GM12878 (cell line): ENCODE measurements around the gene VPS8. TPM values are rescaled to one million over a fixed set of nuclear protein-coding genes. Genes with fewer than 3 reads are reported as not detected.

ENCODE experiments used
- ATAC-seq: fragments of 200-7000 bp; cut with Tn5 transposase; 3 replicates; pipeline ENCODE4 v1.9.1; 2020; ENCODE audit warnings: mild to moderate bottlenecking, moderate library complexity
- BruUV-seq: library from RNA; stranded (reverse); fragments of 400-500 nt; replicated peaks from 2 replicates; lab custom pipeline; 2021; lab: Mats Ljungman, UMichigan
- CTCF ChIA-PET: fragments of 300-600 bp; sonication (Branson Sonifier 250); formaldehyde crosslinking; extraction: SDS; loops from one replicate; lab custom pipeline; 2021; ENCODE audit warnings: inconsistent platforms; lab: Yijun Ruan, JAX
- POLR2A ChIA-PET: fragments of 350-600 bp; formaldehyde crosslinking; extraction: SDS; loops from one replicate; lab custom pipeline; 2021; ENCODE audit warnings: inconsistent platforms; lab: Charles Lee
- RAD21 ChIA-PET: fragments of 300-600 bp; sonication (Branson Sonifier 250); formaldehyde crosslinking; loops from one replicate; lab custom pipeline; 2023; ENCODE audit warnings: antibody characterized with exemption; ENCODE audit not compliant: unreplicated experiment; lab: Charles Lee
- SMC1A ChIA-PET: fragments of 300-600 bp; sonication (Branson Sonifier 250); formaldehyde crosslinking; loops from one replicate; lab custom pipeline; 2023; ENCODE audit not compliant: unreplicated experiment, uncharacterized antibody; lab: Charles Lee
- DNase-seq: peaks from one replicate; pipeline ENCODE4 v3.0.0-alpha.2; 2011; ENCODE audit warnings: low read depth, low spot score
- FAIRE-seq: peaks from 3 replicates; lab custom pipeline; 2011; peaks lifted over from hg19 to GRCh38; lab: Jason Lieb, UNC
- H2AFZ ChIP-seq: 2 replicates; pipeline ENCODE4 v1.6.0; 2011; ENCODE audit warnings: low read depth, low read length, control low read depth; ENCODE audit not compliant: control insufficient read depth
- H3K27ac ChIP-seq: 2 replicates; pipeline ENCODE4 v1.5.1; 2011; ENCODE audit warnings: control low read depth; ENCODE audit not compliant: control insufficient read depth, insufficient read depth
- H3K27me3 ChIP-seq, 2 experiments: replicated peaks in 1 of 2; 2 replicates each; pipeline versions ENCODE4 v1.6.0 to v1.6.1; 2011; ENCODE audit warnings: low read length in 1 of 2; ENCODE audit not compliant: control insufficient read depth in 2 of 2, insufficient read depth in 2 of 2
- H3K36me3 ChIP-seq, 2 experiments: 2 replicates each; pipeline ENCODE4 v1.5.1; 2011; ENCODE audit warnings: low read length in 1 of 2; ENCODE audit not compliant: control insufficient read depth in 2 of 2, insufficient read depth in 2 of 2
- H3K4me1 ChIP-seq: 2 replicates; pipeline ENCODE4 v1.6.1; 2011; ENCODE audit warnings: mild to moderate bottlenecking, low read length, moderate library complexity, mixed read lengths; ENCODE audit not compliant: control insufficient read depth, insufficient read depth
- H3K4me2 ChIP-seq: 2 replicates; pipeline ENCODE4 v1.6.0; 2011; ENCODE audit warnings: control low read depth; ENCODE audit not compliant: control insufficient read depth, insufficient read depth
- H3K4me3 ChIP-seq: fragments of 200-600 bp; sonication (generic); 2 replicates; pipeline ENCODE4 v1.5.1; 2016
- H3K79me2 ChIP-seq: 2 replicates; pipeline ENCODE4 v1.6.0; 2011; ENCODE audit warnings: low read length; ENCODE audit not compliant: control insufficient read depth, insufficient read depth
- H3K9ac ChIP-seq: 2 replicates; pipeline ENCODE4 v1.8.0; 2011; ENCODE audit warnings: low read length, control low read depth, mixed read lengths; ENCODE audit not compliant: control insufficient read depth, insufficient read depth
- H3K9me3 ChIP-seq: replicated peaks from 3 replicates; pipeline ENCODE4 v1.5.1; 2011; ENCODE audit warnings: mild to moderate bottlenecking, low read length; ENCODE audit not compliant: control insufficient read depth, insufficient read depth
- H4K20me1 ChIP-seq: 2 replicates; pipeline ENCODE4 v1.6.0; 2011; ENCODE audit not compliant: control insufficient read depth, insufficient read depth
- BCLAF1 ChIP-seq: fragments of 450-650 bp; IDR thresholded peaks from 2 replicates; pipeline ENCODE4 v1.6.1; 2017; ENCODE audit warnings: antibody characterized with exemption, mild to moderate bottlenecking, moderate library complexity
- BRCA1 ChIP-seq: IDR thresholded peaks from 2 replicates; pipeline ENCODE4 v1.6.1; 2011; ENCODE audit warnings: low read depth, low read length, improper control_type of control experiment
- CREB1 ChIP-seq: IDR thresholded peaks from 2 replicates; pipeline ENCODE4 v1.6.1; 2012; ENCODE audit warnings: low read depth, mild to moderate bottlenecking, inconsistent platforms
- MTA2 ChIP-seq: fragments of 450-650 bp; IDR thresholded peaks from 2 replicates; pipeline ENCODE4 v1.6.1; 2016; ENCODE audit warnings: low read depth, mild to moderate bottlenecking, moderate library complexity
- POLR2AphosphoS2 ChIP-seq: IDR thresholded peaks from 2 replicates; pipeline ENCODE4 v1.6.1; 2011; ENCODE audit warnings: low read depth, mild to moderate bottlenecking, low read length, improper control_type of control experiment, moderate library complexity
- SRF ChIP-seq, 2 experiments: IDR thresholded peaks; 2 replicates each; pipeline ENCODE4 v1.6.1; 2011; ENCODE audit warnings: low read depth in 2 of 2, low read length in 2 of 2, mild to moderate bottlenecking in 1 of 2, moderate library complexity in 1 of 2
- TCF12 ChIP-seq: IDR thresholded peaks from 2 replicates; pipeline ENCODE4 v1.6.1; 2011; ENCODE audit warnings: low read depth, mild to moderate bottlenecking, low read length
- ZNF207 ChIP-seq: fragments of 450-650 bp; IDR thresholded peaks from 2 replicates; pipeline ENCODE4 v1.6.1; 2014; ENCODE audit warnings: antibody characterized with exemption, mild to moderate bottlenecking, borderline replicate concordance
- ZNF274 ChIP-seq: IDR thresholded peaks from one replicate; pipeline ENCODE4 v1.8.0; 2011; ENCODE audit not compliant: insufficient read length, insufficient read depth
- ZNF622 ChIP-seq: fragments of 450-650 bp; IDR thresholded peaks from 2 replicates; pipeline ENCODE4 v1.6.1; 2017; ENCODE audit warnings: mild to moderate bottlenecking, inconsistent platforms
- WGBS: methylation state at CpG from one replicate; pipeline ENCODE4 v1.1.6; 2016; ENCODE audit warnings: low lambda C conversion rate; ENCODE audit not compliant: insufficient replicate concordance, insufficient coverage; ENCODE audit errors: missing lambda C conversion rate; 5-methylcytosine and 5-hydroxymethylcytosine counted together
- in situ Hi-C: fragments of 300-500 bp; cut with MboI; formaldehyde crosslinking; loops from 9 replicates; pipeline ENCODE4 v1.14.3; 2018; ENCODE audit warnings: mixed read lengths
- intact Hi-C: fragments of 100-400 bp; cut with micrococcal nuclease; formaldehyde crosslinking; loops from one replicate; pipeline ENCODE4 v1.14.2; 2022; ENCODE audit not compliant: unreplicated experiment
- polyA plus RNA-seq, 11 experiments: library from polyadenylated mRNA; depleted of rRNA in 4 of 11; unstranded in 6 of 11; stranded (reverse) in 5 of 11; fragments of >200 nt; fragmentation: Nextera tagmentation in 4 of 11; fragmentation: Illumina TruSeq in 1 of 11; extraction: Ambion mirVana in 4 of 11; extraction: Trizol in 1 of 11; gene quantifications; 1 replicate in 1 of 11; 2 replicates in 10 of 11; pipeline versions ENCODE4 v1.2.1 to v1.2.3, GENCODE V29; 2011 to 2016; ENCODE audit warnings: inconsistent platforms in 2 of 11, missing spikeins in 2 of 11, low read depth in 1 of 11
- total RNA-seq, 4 experiments: library from RNA; depleted of rRNA in 3 of 4; stranded (reverse); fragments of >200 nt in 3 of 4; fragmentation: Illumina TruSeq in 1 of 4; extraction: Trizol in 1 of 4; gene quantifications; 2 replicates each; pipeline versions ENCODE4 v1.2.1 to v1.2.3, GENCODE V29; 2013 to 2021
- TF ChIP-seq, protein P1 (sequence below): fragments of 450-650 bp; conservative IDR thresholded peaks from 2 replicates; pipeline ENCODE4 v1.6.1; 2017; ENCODE audit warnings: mild to moderate bottlenecking, moderate library complexity
- TF ChIP-seq, protein P2 (sequence below): fragments of 450-650 bp; IDR thresholded peaks from 2 replicates; pipeline ENCODE4 v1.6.1; 2018; ENCODE audit warnings: mild to moderate bottlenecking, low read depth, moderate library complexity; ENCODE audit not compliant: partially characterized antibody

Gene VPS8
- total and polyA plus RNA-seq, 10 of the 15 experiments (the other 5 are each of a cell fraction or from before 2014, with no cell fraction given), result 8.9 to 34.7 (median 20.9) TPM

DNA sequence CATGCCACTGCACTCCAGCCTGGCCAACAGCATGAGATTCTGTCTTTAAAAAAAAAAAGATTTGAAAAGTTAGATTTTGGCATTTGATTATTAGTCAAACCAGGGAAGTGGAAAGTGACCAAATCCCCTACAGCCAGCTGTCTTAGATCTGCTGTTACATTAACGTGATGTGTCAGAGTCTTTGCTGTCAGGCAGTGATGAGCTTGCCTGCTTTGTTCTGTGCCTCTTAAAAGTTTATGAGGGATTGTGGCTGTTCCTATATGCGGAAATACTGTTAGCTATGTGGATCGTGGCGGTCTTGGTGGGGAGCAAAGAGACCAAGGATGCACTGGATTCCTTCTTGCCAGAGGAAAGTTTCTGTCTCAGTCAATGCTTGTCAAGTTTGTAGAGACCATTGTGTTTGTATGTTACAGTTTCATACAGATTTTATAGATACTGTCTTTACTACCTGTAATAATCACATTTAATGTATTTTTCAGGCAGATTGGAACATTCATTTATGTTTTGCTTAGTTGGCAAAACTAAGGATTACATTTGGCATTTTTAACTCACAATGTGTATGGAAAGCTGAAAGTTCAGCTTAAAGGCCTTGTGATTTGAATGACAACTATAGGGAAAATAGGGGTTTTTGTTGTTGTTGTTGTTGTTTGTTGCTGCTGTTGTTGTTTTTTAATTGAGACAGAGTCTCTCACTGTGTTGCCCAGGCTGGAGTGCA lies 137.4 kb downstream of the VPS8 start:
- Histone ChIP-seq H3K27ac (no peak overlapping the region), H3K36me3 (no peaks in the 10 kb centered on the region), H3K79me2 (no peaks in the 10 kb centered on the region), H3K27me3 (no peaks in the 10 kb centered on the region), H4K20me1 (no peaks in the 10 kb centered on the region), H3K4me2 (no peak overlapping the region), H3K9ac (no peak overlapping the region), H3K4me1 (no peaks in the 10 kb centered on the region), H3K9me3 (no peaks in the 10 kb centered on the region), H3K4me3 (no peak overlapping the region), H2AFZ (no peak overlapping the region)
- in situ Hi-C loops, result no loop called here
- no TSS peak for BruUV-seq
- ChIA-PET SMC1A (interaction anchor here (0.6 to 1.0 kb wide), 3 partner anchors 9 to 976 kb away, joined by 3 read pairs; no protein-coding TSS in a partner anchor), RAD21 (no interaction called here), POLR2A (interaction anchor here (0.6 kb wide), 1 partner anchor 8 kb away, joined by 4 read pairs; no protein-coding TSS in a partner anchor), CTCF (interaction anchor here (0.6 to 0.9 kb wide), 4 partner anchors 11 to 190 kb away, joined by 3 read pairs; no protein-coding TSS in a partner anchor)
- DNase-seq (no peak), FAIRE-seq (no peak), ATAC-seq (no peak)
- intact Hi-C loops, result no loop called here
- TF ChIP-seq, protein P1, sequence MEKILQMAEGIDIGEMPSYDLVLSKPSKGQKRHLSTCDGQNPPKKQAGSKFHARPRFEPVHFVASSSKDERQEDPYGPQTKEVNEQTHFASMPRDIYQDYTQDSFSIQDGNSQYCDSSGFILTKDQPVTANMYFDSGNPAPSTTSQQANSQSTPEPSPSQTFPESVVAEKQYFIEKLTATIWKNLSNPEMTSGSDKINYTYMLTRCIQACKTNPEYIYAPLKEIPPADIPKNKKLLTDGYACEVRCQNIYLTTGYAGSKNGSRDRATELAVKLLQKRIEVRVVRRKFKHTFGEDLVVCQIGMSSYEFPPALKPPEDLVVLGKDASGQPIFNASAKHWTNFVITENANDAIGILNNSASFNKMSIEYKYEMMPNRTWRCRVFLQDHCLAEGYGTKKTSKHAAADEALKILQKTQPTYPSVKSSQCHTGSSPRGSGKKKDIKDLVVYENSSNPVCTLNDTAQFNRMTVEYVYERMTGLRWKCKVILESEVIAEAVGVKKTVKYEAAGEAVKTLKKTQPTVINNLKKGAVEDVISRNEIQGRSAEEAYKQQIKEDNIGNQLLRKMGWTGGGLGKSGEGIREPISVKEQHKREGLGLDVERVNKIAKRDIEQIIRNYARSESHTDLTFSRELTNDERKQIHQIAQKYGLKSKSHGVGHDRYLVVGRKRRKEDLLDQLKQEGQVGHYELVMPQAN, result no peak
- TF ChIP-seq POLR2AphosphoS2, result no peak
- TF ChIP-seq BCLAF1, result no peak
- no peak for TF ChIP-seq MTA2
- no peak for TF ChIP-seq CREB1
- no peak for TF ChIP-seq ZNF207
- TF ChIP-seq, protein P2, sequence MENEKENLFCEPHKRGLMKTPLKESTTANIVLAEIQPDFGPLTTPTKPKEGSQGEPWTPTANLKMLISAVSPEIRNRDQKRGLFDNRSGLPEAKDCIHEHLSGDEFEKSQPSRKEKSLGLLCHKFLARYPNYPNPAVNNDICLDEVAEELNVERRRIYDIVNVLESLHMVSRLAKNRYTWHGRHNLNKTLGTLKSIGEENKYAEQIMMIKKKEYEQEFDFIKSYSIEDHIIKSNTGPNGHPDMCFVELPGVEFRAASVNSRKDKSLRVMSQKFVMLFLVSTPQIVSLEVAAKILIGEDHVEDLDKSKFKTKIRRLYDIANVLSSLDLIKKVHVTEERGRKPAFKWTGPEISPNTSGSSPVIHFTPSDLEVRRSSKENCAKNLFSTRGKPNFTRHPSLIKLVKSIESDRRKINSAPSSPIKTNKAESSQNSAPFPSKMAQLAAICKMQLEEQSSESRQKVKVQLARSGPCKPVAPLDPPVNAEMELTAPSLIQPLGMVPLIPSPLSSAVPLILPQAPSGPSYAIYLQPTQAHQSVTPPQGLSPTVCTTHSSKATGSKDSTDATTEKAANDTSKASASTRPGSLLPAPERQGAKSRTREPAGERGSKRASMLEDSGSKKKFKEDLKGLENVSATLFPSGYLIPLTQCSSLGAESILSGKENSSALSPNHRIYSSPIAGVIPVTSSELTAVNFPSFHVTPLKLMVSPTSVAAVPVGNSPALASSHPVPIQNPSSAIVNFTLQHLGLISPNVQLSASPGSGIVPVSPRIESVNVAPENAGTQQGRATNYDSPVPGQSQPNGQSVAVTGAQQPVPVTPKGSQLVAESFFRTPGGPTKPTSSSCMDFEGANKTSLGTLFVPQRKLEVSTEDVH, result no peak
- no peak for TF ChIP-seq BRCA1
- TF ChIP-seq SRF (IDR thresholded peaks at IDR 0.05; ENCODE audit: low read depth in 2 of 2, low read length in 2 of 2), result no peak
- no peak for TF ChIP-seq TCF12
- no peak for TF ChIP-seq ZNF274
- TF ChIP-seq ZNF622, result no peak
- 84% methylated on average over 4 of the region's 4 CpGs for WGBS
